A673 (cell line): ENCODE results near the gene ZDHHC16. TPM values are rescaled to one million over a fixed set of nuclear protein-coding genes. Genes with fewer than 3 reads are reported as not detected.

ENCODE experiments used
- BruUV-seq: library from RNA; stranded (reverse); fragments of 400-500 nt; replicated peaks from 2 replicates; lab custom pipeline; 2021; lab: Mats Ljungman, UMichigan
- CTCF ChIA-PET: fragments of 300-600 bp; sonication (Branson Sonifier 250); formaldehyde crosslinking; loops from one replicate; lab custom pipeline; 2022; ENCODE audit warnings: antibody characterized with exemption; lab: Charles Lee
- POLR2A ChIA-PET: fragments of 300-600 bp; sonication (Branson Sonifier 250); formaldehyde crosslinking; loops from one replicate; lab custom pipeline; 2022; ENCODE audit warnings: antibody characterized with exemption; ENCODE audit not compliant: low non-redundant PET; lab: Charles Lee
- DNase-seq: peaks from one replicate; pipeline ENCODE4 v3.0.0-alpha.2; 2015; ENCODE audit warnings: low spot score
- H3K27ac ChIP-seq: fragments of 200-600 bp; sonication (generic); 2 replicates; pipeline ENCODE4 v1.5.1; 2016; ENCODE audit warnings: mixed run types, low read depth, mild to moderate bottlenecking, mixed read lengths, antibody characterized with exemption, low read length; ENCODE audit not compliant: poor library complexity, severe bottlenecking
- H3K27me3 ChIP-seq: fragments of 200-600 bp; sonication (generic); replicated peaks from 2 replicates; pipeline ENCODE4 v1.6.1; 2017; ENCODE audit warnings: mixed run types, low read depth, mild to moderate bottlenecking, mixed read lengths, antibody characterized with exemption, low read length; ENCODE audit not compliant: insufficient read depth, poor library complexity
- H3K36me3 ChIP-seq: fragments of 200-600 bp; sonication (generic); 2 replicates; pipeline ENCODE4 v1.6.1; 2016; ENCODE audit warnings: mixed run types, mild to moderate bottlenecking, mixed read lengths, antibody characterized with exemption, low read length; ENCODE audit not compliant: insufficient read depth, poor library complexity, severe bottlenecking
- H3K4me1 ChIP-seq: fragments of 200-600 bp; sonication (generic); 2 replicates; pipeline ENCODE4 v1.6.1; 2017; ENCODE audit warnings: mixed run types, mild to moderate bottlenecking, mixed read lengths, antibody characterized with exemption, low read length; ENCODE audit not compliant: insufficient read depth, poor library complexity, severe bottlenecking
- H3K4me3 ChIP-seq: fragments of 200-600 bp; sonication (generic); 2 replicates; pipeline ENCODE4 v1.5.1; 2016; ENCODE audit warnings: low read depth, mixed run types, mild to moderate bottlenecking, mixed read lengths, low read length; ENCODE audit not compliant: poor library complexity, severe bottlenecking
- H3K9me3 ChIP-seq: fragments of 200-600 bp; sonication (generic); 2 replicates; pipeline ENCODE4 v1.6.1; 2016; ENCODE audit warnings: mixed run types, low read depth, mild to moderate bottlenecking, mixed read lengths, antibody characterized with exemption, low read length; ENCODE audit not compliant: poor library complexity, severe bottlenecking
- CTCF ChIP-seq: fragments of 300-800, 200-600 bp; sonication (generic); conservative IDR thresholded peaks from 2 replicates; pipeline ENCODE4 v1.5.1; 2017; ENCODE audit warnings: low read depth, mild to moderate bottlenecking, antibody characterized with exemption, low read length, moderate library complexity, mixed read lengths
- EZH2 ChIP-seq: fragments of 200-600 bp; sonication (generic); IDR thresholded peaks from 2 replicates; pipeline ENCODE4 v1.6.1; 2017; ENCODE audit warnings: borderline replicate concordance, low read depth, mild to moderate bottlenecking, mixed read lengths, antibody characterized with exemption, low read length; ENCODE audit not compliant: poor library complexity, severe bottlenecking
- intact Hi-C: fragments of 100-400 bp; cut with micrococcal nuclease; formaldehyde crosslinking; loops from one replicate; pipeline ENCODE4 v1.10.0; 2022; ENCODE audit not compliant: unreplicated experiment
- total RNA-seq: library from RNA; stranded (reverse); gene quantifications from 2 replicates; pipeline ENCODE4 v1.2.3, GENCODE V29; 2021

ZDHHC16 gene
- total RNA-seq, 1 experiment from 2014 or later: 49.2 TPM

DNA sequence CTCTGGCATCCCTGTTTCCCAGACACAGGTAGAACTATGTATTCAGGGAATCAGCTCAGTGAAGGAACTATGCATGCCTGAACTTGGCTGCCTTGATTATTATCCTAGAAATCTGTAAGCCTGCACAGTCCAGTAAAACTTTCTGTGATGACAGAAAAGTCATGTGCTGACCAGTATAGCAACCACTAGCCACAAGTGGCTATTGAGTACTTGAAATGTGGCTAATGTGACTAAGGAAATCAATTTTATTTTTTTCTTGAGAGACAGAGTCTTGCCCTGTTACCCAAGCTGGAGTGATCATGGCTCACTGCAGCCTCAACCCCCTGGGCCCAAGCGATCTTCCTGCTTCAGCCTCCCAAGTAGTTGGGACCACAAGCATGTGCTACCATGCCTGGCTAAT is 3.7 kb upstream of the ZDHHC16 start:
- BruUV-seq: no TSS peak
- no peak overlapping the region for H3K4me3 ChIP-seq
- peaks cover 11% of the 10 kb centered on the region for H3K4me1 ChIP-seq
- H3K27me3 ChIP-seq: no peaks in the 10 kb centered on the region
- no peak for TF ChIP-seq EZH2
- no peak for TF ChIP-seq CTCF
- no peak for DNase-seq
- POLR2A ChIA-PET: no interaction called here
- H3K27ac ChIP-seq: no peak overlapping the region
- CTCF ChIA-PET: no interaction called here
- H3K36me3 ChIP-seq: peaks cover 12% of the 10 kb centered on the region
- no peaks in the 10 kb centered on the region for H3K9me3 ChIP-seq
- intact Hi-C loops: no loop called here

- no peaks in the 10 kb centered on the region for H3K27me3 ChIP-seq
- intact Hi-C loops: no loop called here
- POLR2A ChIA-PET: no interaction called here
These were observed 1.8 kb upstream of the ZDHHC16 start for GRCh38 chr10:97444212-97444611.

DNA sequence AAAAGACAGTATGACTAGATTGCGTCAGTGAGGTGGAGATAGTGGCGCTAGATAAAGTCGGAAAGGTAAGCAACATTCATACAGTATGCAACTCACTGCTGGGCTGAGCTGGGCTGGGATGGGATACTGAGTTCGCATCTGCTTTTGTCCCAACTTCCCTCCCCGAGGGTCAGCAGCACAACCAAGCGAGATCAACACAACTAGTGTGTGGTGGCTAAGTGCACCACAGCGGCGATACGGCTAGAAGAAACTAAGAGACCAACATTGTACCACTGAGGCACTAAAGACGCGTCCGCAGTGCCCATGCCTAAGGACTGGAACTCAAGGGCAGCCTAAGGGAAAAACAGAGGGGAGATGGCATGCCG is 636 bp upstream of the ZDHHC16 start:
- peak overlapping the region; percentile 95 for H3K4me3 ChIP-seq
- CTCF ChIA-PET: no interaction called here
- BruUV-seq: TSS peak; percentile 47
- intact Hi-C loops: no loop called here
- H3K27me3 ChIP-seq: no peaks in the 10 kb centered on the region
- no peaks in the 10 kb centered on the region for H3K9me3 ChIP-seq
- peaks cover 6% of the 10 kb centered on the region for H3K36me3 ChIP-seq
- DNase-seq: no peak
- peak overlapping the region; percentile 76 for H3K27ac ChIP-seq
- peaks cover 14% of the 10 kb centered on the region for H3K4me1 ChIP-seq
- POLR2A ChIA-PET: no interaction called here
- TF ChIP-seq CTCF (no peak), EZH2 (no peak)

More at GRCh38 chr10:97444212-97444611, 1.8 kb upstream of the ZDHHC16 start:
- CTCF ChIA-PET: interaction anchor here (0.7 kb wide), 1 partner anchor 288 kb away, joined by 3 read pairs; no protein-coding TSS in a partner anchor
- TF ChIP-seq EZH2: no peak
- TF ChIP-seq CTCF: no peak
- Histone ChIP-seq H3K36me3 (peaks cover 6% of the 10 kb centered on the region), H3K4me1 (peaks cover 14% of the 10 kb centered on the region), H3K27ac (no peak overlapping the region), H3K4me3 (no peak overlapping the region), H3K9me3 (no peaks in the 10 kb centered on the region)
- no TSS peak for BruUV-seq
- no peak for DNase-seq
